ELF-1 (cell line): ENCODE data around the gene TPX2.
A peak's percentile ranks its signal among the peaks of the same experiment; 100 is the strongest.

ENCODE experiments used
- DNase-seq: peaks from one replicate; pipeline ENCODE4 v3.0.0-alpha.2; 2016; ENCODE audit warnings: low read depth, low spot score

TPX2 gene

DNA sequence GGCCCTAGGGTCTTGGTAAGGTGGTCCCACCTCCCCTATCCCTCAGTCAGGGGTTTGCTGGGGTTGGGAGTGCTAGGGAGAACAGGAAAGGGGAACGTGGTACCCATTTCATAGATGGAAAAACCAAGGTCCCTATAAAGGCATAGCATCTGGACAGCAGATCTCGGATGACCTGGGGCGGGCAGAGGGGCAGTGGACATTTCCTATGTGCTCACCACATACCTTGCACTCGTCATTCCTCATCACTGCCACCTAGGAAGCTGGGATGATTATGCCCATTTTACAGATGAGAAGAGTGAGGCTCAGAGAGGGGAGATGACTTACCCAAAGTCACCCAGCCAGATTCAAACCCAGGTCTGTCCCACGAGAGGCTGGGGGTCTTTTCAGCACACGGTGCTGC is 92.1 kb downstream of the TPX2 start:
- DNase-seq = no peak

DNA sequence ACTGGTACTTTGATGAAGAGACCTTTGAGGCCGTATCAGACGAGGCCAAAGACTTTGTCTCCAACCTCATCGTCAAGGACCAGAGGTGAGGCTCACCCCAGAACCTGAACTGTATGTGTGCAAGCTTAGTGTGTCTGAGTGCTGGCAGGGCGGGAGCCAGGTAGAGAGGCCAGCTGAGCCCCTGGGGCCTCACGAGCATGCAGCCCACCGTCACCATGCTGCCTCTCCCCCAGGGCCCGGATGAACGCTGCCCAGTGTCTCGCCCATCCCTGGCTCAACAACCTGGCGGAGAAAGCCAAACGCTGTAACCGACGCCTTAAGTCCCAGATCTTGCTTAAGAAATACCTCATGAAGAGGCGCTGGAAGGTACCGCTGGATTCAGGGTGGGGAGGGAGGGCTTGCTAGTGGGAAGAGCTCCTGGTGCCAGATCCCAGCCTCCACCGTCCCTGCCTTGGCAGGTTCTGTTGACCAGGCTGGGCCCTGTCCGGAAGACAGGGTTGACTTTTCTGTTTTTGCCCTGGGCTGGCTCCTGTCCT is 92.7 kb downstream of the TPX2 start:
- no peak for DNase-seq

DNA sequence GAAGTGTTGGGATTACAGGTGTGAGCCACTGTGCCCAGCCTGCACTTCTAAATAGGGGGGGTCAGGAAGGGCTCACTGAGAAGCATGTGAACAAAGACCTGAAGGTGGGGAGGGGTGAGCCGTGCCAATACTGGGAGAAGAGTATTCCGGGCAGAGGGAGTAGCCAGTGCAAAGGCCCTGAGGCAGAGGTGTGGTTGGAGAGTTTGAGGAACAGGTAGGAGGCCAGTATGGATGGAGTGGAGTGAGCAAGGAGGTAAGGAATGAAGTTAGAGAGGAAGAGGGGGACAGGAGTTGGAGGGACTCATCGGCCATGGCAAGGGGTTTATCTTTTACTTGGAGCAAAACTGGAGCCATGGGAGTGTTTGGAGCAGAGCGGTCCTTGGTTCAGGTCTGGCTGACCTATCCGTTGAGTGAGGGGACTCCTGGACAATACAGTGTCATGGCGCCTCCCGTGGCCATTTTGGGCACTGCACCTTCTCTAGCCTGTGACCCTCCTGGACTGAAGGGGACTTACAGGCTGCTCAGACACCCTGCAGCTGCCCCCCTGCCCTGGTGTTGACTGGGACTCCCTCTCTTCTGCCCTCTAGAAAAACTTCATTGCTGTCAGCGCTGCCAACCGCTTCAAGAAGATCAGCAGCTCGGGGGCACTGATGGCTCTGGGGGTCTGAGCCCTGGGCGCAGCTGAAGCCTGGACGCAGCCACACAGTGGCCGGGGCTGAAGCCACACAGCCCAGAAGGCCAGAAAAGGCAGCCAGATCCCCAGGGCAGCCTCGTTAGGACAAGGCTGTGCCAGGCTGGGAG is 94.2 kb downstream of the TPX2 start:
- peak; percentile 94 for DNase-seq

DNA sequence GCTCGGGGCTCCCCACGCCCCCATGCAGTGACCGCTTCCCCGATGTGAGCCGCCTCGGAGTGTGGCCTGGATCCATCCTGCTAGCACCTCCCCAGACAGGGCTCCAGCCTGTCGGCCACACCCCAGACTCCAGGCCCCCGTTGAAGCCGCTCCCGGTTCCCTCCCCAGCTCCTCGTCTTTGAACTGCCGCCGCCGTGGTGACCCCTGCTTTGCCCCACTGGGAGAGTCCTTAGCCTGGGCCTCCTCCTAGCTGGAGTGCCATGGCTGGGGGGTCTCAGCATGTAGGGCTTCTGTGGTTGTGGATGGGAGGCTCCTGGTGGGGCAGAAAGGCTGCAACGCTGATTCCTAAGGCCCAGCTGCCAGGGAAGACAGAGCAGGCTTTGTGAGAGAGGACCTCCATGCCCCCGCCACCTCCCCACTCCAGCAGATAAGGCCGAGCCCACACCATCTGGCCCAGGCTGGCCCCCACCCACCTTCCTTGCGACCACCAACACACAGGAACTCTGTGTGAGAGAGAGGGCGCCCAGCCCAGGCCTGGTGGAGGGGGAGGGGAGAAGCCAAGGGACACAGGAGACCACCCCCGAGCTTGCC is 94.9 kb downstream of the TPX2 start:
- no peak for DNase-seq

DNA sequence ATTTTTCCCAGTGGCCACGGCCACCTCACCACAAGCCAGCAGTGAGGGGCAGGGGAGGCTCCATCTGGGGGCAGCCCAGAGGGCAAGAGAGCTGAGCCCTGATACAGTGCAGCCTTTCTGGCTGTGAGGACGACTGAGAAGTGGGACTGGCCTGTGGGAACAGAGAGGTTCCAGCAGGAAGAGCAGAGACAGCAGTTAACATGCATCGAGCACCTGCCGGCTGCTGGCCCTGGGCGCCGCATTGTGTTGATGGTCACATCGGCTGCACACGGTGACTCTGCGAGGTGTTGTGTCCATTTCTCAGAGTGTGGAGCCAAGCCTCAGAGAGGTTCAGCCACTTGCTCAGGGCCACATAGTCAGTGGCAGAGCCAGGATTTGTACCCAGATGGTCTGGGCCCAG is 96.5 kb downstream of the TPX2 start:
- no peak for DNase-seq

DNA sequence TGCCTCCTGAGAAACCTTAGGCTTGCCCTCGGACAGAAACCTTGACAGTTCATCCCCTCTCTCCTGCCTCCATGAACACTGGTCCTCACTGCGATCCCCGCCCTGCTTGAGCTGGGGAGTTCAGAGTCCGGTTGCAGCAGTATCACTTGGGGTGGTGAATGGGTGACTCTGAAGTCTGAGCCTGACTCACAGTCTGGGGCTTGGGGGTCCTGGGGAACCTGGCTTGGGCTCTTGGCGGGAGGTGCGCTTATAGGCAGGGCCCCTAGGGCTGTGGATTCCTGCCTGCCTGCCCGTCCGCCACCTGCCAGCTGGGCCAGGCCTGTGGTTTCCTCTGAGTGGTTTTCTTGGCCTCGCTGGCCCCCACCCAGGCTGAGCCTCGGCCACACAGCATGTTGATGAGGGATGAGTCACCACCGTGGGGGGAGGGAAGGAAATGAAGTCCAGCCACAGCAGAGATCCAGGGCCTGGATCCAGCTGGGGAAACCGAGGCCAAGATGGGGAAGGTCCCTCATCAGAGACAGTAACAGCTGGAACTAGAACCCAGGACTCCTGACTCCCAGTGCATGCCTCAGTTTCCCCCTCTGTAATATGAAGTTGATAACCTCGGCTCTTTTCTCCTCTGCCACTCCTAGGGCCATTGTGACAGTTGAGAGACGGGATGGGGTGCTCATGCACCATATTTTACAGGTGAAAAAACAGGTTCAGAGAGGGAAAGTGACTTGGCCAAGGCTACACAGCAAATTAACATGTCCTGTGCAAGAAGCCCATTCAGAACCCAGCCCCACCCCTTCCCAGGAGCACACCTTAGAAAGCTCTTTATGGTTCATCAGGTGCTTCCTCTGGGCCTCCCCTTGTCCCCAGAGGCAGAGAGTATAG is 97.1 kb downstream of the TPX2 start:
- DNase-seq = peak; percentile 52

DNA sequence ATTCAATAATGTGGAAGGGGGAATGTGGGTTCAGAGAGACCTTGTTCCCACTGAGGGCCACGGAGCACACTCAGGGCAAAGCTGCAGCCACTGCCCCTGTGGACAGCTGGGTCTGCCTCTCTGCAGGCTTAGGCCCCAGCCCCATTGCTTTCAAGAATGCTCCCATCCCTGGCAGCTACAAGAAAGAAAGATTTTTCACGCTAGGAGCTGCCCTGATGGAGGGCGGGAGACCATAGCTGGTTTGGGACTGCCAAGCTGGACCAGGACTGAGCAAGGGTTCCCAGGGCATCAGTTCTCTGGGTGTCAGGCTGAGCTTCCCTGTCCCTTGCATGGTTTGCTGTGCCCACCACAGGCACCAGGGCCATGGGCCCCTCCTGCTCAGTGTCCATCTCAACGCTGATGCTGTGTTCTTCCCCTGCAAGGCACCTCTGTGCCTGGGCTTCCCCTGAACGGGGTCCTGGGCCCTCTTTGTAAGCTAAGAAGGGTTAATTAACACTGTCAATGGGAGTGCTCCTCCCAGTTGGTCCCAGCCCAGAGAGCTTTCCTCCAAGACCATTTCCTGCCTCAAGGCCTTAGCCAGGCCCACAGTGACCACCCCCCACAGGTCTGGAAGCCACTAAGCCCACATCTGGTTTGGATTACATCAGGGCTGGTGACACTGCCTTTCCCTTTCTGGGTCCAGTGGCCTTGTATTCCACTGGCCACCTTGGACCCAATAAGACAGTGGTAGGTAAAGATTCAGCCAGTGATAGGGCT is 97.9 kb downstream of the TPX2 start:
- DNase-seq = peak; percentile 27

DNA sequence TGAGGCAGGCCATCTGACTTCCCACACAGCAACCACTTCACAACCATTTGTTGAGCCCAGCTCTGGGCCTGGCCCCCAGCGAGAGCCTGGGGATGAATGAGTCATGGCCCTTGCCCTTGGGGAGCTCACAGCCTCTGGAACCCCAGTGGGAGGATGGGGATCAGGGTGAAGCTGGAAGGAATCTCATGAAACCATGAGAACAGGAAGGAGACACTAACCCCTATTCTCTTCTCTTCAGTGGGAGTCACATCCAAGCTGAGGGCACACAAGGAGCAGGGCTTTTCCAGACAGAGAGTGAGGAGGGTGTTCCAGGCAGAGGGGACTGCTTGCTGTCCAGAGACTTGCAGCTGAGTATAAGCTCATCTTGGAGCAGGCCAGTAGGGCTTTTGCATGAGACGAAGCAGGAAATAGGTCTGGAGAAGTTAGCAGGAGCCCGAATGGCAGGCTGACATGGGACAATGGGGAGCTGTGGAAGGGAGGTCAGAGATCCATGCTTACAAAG is 98.9 kb downstream of the TPX2 start:
- peak; percentile 24 for DNase-seq

DNA sequence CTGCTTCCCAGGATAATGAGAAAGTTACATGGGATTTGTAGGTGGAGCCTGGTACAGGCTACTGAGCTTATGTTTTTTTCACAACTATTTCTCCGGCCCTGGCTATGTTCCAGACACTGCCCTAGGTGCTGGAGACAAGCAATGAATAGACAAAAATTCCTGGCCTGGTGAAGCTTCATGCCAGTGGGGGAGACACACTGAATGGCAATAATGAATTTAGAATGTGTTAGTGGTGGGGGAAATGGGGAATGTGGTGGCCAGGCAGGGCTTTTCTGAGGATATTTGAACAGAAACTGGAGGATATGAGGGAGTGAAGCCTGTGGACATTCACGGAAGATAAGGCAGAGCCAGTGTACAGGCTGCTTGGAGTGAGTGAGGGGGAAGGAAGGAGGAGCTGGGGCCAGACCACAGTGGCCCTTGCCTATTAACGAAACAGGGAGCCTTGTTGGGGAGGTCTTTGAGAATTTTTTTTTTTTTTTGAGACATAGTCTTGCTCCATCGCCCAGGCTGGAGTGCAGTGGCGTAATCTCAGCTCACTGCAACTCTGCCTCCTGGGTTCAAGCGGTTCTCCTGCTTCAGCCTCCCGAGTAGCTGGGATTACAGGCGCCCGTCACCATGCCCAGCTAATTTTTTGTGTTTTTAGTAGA is 99.7 kb downstream of the TPX2 start:
- no peak for DNase-seq

DNA sequence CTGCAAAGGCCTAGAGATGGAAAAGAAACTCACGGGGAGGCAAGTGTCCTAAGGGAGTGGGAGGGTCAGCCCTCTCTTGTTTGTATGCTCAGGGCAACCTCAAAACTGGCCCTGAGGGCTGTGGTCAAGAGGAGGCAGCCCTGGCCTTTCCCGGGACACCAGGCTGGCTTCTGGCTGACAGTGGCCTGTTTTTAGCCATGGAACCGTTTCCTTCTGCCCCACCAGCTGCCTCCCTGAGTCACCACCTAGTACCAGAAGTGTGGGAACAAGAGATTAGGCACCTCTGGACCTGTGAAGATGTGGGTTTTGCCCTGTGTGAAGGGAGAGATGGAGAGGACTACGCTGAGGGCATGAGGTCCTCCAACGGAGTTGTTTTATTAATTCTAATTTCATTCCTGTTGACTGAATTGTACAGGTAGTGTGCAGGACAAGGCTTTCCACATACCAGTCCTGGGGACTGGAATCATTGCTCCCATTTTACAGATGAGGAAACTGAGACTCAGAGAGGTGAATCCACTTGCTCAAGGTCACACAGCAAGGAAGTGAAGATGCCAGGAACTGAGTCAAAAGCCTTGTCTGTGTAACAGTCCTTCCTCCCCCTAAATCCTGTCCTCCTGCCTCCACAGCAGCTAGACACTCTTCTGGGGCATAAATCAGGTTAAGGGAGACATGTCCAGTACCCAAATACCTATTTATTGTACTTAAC is 100.8 kb downstream of the TPX2 start:
- DNase-seq = no peak

DNA sequence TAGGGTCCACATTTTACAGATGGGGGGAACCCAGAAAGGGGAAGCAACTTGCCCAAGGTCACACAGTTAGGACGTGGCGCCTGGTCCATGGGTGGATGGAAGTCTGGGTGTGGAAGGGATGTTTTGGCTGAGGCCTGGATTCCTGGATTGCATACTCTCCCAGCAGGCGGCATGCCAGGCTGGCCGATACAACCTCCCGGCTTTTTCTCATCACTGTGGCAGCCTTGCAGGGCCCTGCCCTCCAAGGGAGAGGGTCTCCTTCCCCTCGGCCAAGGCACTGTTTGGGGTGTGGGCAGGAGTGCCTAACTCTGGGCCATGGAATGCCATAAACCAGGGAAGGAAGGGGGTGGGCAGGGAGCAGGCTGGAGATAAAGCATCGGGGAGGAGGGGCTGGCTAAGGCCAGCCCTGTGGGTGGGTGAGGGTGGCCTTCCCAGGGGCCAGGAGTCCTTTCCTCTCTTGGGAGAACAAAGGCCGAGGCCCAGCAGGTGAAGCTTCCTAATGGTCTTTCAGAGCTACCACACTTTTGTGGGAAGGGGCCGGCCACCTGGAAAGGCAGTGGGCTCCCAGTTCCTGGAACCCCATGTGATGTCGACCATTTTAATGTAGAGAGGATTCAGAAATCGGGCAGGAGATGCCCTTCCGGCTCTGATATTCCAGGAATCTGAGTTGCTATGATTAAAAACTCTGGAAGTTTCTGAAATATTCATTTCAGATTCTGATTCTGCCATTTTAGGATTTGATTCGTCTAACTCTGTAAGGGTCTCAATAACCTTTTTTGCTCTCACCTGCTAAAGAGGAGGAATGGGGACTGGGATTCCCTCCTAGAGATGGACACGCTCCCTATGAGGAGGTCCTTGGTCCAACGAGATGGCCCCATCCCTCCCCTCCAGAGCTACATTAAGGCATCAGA is 102.1 kb downstream of the TPX2 start:
- no peak for DNase-seq

DNA sequence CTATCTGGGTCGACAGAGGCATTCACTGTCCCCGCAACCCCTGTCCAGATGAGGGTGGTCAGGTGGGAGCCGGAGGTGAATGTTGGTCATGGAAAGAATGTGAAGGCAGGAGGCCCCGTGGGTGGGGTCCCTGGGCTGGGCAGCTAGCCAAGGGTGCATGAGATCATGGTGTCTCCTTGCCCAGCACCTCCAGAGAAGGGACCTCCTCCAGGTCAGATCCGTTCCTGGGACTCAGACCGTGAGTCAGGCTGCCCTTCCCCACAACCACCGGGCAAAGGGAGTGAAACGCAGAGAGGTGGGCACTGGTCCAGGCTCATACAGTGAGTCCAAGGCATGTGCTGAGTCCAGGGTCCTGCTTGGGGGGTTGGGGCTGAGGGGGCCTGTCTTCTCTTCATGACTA is 102.8 kb downstream of the TPX2 start:
- no peak for DNase-seq

DNA sequence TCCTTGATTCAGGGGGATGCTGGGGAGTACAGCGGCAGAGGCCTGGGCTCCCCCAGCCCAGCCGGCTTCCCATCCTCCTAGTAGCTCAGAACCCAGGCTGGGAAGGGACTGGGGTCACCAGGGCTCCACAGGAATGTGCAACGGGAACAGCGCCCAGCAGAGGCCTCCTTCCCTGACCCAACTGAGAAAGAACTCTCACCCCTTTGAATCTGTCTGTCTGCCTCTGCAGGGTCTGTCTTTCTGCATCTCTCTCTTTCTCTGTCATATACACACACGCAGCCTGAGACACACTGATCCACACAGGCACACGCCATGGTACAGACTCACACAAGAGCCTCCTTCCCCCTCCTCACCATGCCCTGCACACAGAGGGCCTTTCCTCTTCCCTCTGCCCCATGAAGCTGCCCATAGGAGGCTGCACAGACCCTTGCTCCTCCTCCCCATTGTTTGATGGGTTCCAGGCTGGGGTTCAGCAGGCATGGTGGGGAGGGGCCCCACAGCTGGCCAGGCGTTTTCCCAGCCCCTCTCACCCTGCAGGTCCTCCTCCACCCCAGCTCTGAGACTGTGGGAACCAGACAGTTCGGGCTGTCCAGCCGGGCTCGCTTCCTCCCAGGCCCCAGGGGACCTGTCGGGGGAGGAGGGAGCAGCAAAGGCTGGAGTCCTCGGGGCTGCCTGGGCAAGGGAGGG is 103.5 kb downstream of the TPX2 start:
- DNase-seq = no peak

DNA sequence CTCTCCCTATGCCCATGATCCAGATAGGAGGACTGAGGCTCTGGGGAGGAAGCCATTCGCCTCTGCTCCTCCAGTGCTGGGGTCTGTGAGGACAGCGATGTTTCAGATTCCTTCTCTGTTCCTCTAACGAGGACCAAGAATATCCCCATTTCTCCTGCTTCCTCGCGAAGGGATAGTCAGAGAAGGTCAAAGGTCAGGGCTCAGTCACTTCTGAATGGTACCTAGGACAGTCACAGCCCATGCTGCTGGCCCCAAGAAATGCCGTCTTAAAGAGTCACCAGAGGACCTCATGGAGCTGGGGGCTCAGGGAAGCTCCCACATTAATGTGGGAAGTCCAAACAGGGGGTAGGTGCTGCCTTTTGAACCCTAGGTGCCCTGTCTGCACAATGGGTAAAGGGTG is 104.2 kb downstream of the TPX2 start:
- no peak for DNase-seq

DNA sequence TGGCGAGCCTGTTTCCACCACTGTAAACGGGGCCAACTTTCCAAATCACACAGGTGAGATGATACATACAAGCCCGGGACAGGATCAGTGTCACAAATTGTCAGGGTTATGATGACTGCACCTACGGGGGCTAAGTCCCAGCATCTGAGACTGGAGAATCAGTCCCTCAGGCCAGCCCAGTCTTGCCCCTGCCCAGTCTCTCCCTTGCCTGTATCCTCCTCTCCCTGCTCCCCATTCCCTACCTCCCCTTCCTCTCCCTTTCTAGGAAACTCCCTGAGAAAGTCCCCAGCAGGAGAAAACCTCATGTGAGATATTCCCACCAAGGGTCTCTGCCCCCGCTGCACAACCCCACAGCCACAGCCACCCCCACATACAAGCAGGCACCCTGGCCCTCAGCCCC is 104.8 kb downstream of the TPX2 start:
- DNase-seq = no peak

DNA sequence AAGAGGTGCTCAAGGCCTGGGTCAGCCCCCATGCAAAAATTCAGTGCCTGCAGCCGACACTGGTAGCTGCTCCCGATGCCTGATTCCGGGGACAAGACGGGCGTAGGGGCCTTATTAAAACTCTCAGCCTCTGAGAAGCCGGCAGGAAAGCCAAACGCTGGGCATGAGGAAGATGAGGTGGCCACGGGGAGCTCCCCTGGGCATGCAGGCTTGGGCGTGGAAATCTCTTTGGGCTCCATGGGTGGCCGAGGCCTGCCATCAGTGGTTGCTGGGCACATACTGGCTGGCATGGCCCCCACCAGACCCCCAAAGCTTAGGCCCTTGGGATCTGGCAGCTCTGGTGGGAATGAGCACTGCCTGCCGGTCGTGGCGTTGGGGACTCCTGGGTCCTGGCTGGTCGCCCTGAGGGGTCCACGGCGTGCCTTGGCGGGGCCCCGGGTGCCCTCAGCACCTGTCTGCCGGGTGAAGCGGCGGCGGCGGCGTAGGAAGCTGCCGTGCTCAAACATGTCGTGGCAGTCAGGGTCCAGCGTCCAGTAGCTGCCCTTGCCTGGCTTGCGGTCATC is 105.7 kb downstream of the TPX2 start:
- DNase-seq = no peak

DNA sequence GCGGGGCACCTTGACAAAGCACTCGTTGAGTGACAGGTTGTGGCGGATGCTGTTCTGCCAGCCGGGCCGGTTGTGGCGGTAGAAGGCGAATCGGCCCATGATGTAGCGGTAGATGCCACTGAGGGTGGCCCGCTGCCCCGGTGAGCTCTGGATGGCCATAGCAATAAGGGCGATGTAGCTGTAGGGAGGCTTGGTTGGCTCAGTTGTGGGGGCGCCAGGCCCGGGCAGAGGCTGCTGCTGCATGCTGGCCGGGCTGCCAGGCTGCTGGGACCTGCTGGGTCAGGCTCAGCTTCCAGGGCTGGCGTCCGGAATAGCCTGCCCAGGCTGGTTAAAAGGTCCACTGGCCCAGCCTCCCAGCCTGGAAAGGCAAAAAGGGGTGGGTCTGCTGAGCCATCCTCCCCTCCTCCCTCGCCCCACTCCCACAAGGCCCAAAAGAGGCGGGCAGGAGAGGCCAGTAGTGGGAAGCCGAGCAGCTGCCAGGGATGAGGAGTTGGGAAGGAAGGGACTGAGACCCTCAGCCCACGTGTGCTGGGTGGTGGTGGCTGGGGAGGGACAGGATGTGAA is 106.3 kb downstream of the TPX2 start, which contains the start of gene FOXS1:
FOXS1 (minus strand) TSS at position 305 of the 564 bp plus-strand sequence; CDS start at position 243, 62 bp downstream.
- peak; percentile 65 for DNase-seq

DNA sequence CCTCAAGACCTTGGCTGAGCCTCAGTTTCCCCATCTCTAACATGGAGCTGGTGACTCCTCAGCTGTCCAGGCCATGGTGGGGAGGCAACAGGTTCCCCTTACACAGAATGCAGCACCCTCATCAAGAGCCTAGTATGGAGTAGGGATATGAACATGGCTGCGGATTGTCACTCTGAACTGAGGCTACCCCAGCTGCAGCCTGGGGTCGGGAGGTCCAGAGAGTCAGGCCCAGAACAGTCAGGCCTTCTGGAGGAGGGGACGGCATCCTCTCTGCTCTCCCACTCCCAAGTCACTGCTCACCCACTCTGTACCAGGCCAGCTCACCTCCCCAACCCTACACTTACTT is 107.7 kb downstream of the TPX2 start:
- DNase-seq = no peak
